GM19438 (cell line): Measurements from ENCODE around the gene CDK2.

Experiments
- ATAC-seq: cut with Tn5 transposase; IDR thresholded peaks from one replicate; pipeline ENCODE4 v1.9.1; 2021; ENCODE audit warnings: low read depth; ENCODE audit not compliant: unreplicated experiment

CDK2 gene

DNA sequence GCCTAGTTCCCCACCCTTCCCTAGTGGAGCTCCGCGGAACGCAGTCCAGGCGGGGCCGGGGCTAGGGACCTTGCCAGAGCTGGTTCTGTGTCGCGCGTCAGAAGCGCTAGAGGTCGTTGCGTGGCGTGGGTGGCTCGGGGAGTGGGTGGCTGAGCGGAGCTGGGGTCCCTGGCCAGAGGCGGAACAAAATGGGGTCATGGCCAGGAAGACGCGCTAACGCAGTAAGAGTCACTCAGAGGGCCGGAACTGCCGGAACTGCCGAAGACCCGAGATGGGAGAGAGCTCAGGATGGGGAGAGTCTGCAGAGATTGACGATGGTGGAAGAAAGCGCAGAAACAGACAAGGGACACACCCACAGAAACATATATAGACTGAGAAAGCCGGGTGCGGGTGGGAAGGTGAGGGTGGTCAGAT is 30.9 kb upstream of the CDK2 start:
- ATAC-seq, result no peak

- no peak for ATAC-seq
Observed at GRCh38 chr12:55937981-55938380, 28.6 kb upstream of the CDK2 start.

GRCh38 chr12:55938826-55939501 is 27.7 kb upstream of the CDK2 start:
- ATAC-seq, result no peak

GRCh38 chr12:55940065-55940732 is 26.4 kb upstream of the CDK2 start:
- ATAC-seq, result peak; percentile 94

DNA sequence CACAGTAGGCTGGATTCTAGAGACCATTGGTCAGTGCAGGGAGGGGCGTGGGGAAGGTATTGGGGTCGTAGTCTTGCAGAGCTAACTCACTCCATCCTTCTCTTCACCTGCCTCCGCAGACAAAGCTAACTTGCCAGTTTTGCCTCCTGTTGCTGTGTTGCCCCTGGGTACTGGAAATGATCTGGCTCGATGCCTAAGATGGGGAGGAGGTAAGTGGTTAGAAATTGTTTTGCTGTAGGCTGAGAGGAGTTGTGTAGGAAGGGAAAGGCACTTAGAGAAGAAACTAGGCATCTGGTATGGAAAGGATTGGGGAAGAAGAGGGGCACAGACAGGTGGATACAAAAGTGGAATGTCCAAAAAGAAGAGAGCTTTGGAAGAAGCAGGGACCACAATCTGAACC is 24.6 kb upstream of the CDK2 start:
- no peak for ATAC-seq

DNA sequence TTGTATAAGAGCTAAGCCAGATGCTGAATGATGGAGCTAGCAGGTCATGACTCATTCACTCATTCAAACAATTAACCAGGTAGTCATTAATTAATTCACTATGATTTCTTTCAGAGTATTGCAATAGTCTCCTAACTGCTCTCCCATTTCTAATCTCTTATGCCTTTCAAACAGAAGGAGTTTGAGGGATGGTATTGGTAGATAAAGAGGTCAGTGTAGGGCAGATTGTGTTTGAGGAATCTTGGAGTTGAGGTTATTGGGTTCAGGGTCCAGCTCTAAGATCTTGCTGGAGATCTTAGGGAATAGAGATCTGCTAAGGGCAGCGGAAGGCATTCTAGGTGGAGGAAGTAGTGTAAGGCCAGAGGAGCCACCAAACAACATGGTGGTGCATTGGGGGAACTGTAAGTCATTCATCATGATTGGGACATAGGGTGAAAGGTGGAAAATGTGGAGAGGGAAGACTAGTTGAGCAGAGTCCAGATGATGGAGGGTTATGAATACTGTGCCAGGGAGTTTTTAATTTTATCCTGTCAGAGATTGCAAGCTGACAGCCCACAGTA is 24.0 kb upstream of the CDK2 start:
- no peak for ATAC-seq

DNA sequence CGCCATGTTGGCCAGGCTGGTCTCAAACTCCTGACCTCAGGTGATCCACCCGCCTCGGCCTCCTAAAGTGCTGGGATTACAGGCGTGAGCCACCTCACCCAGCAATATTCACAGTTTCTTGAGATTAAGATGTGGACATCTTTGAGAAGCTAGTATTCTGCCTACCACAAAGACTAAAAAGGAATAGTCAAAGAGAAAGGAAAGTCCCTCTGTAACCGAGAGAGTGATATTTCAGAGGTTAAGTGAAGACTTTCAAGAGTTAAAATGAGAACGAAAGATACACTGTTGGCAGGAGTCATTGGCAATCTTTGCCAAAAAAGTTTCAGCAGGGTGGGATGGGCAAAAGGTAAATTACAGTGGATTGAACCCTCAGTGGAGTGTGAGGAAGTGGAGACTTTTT is 20.1 kb upstream of the CDK2 start:
- no peak for ATAC-seq

DNA sequence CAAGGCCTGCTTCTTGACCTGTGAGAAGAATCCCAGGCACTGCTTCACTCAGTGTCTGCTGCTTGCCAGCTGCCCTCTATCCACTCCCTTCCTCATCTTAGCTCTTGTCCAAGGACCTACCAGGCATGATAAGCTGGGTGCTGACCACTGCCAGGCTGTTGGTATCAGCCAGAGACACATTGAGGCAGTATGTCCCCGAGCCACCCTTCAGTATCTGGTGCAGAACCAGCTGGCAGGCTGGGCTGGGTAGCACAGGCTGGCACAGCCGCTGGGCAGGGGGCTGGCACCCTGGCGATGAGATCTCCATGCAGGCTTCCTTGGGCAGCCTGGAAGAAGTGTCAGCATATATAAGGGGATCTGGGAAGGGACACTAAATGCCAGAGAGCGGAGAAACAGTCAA is 11.3 kb upstream of the CDK2 start:
- ATAC-seq, result no peak

DNA sequence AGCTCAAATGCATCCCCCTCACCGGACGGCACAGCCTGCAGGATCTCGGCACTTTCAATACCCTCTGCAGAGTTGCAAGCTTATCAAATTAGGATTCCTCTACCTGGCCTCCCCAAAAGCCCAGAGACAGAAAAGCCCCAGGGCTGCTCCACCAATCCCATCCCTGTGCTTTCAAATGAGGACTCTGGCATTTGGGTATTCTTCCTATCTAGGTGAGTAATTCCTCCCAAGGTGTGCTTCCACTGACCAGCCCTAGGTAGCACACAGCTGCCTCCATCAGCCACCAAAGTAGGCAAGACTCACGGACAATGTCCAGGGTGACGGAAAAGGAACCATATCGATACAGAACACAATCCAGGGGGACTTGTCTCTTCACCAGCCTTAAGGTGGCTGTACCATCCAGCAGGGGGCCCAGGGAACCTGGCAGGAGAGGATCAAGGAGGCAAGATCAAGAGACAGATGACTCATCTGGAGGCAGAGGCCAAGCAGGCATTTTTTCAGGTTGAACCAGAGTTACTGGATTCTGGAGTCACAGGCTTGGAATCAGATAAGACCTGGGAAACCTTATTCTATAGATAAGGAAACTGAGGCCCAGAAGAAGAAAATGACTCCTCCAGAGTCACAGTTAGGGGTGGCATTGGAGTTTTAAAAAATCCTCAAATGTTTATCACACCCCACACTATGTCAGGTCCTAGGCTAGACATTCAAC is 10.7 kb upstream of the CDK2 start:
- ATAC-seq, result no peak

GRCh38 chr12:55957106-55957859 is 9.3 kb upstream of the CDK2 start:
- no peak for ATAC-seq

DNA sequence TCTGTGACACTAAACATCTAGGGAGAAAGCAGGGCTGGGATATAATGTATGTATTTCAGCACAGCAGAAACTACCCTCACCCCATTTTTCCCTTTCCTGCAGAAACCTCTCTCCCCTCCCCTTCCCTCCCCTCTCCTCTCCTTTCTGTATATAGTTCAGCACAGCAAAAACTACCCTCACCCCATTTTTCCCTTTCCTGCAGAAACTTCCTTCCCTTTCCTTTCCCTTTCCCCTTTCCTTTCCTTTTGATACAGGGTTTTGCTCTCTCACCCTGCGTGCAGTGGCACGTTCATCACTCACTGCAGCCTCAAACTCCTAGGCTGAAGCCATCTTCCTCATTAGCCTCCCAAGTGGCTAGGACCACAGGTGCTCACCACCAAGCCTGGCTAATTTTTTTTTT is 2.9 kb upstream of the CDK2 start:
- ATAC-seq, result no peak

DNA sequence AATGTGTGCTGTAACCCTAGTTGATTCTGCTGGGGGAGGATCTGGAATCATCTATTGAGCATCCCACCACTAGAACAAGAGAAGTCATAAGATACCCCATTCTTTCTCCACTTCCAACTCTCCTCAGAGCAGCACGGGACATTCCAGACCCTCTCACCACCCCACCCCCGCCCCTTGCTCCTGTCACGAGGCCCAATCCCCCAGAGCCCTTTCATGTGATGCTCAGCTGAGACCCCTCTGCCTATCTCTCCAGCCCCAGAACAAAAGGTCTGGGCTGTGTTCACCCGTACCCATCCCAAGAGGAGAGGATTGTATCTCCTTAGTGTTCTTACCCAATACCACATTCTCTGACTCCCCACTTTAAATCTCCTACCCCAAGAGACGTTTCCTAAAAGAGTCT is 1.4 kb upstream of the CDK2 start:
- ATAC-seq, result no peak

- no peak for ATAC-seq
Observed at GRCh38 chr12:55965941-55966407, 656 bp upstream of the CDK2 start, which contains the start of gene PMEL. Gene PMEL (minus strand): TSS chr12:55966042. CDS start chr12:55966011, 31 bp downstream.

GRCh38 chr12:55969356-55969755 is 2.7 kb downstream of the CDK2 start:
- no peak for ATAC-seq

DNA sequence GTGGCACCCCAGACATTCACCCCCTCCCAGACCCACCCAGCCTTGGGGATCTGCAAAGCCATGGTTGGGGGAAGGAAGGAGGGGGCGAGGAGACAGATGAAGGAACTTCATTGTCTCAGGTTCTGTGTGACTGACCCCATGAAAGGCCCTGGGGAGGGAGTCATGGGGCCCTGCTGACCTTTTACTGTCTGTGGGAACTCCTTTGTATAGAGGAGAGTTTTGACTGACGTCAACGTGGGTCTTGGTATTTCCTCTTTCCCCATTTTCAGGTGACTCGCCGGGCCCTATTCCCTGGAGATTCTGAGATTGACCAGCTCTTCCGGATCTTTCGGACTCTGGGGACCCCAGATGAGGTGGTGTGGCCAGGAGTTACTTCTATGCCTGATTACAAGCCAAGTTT is 4.1 kb downstream of the CDK2 start:
- ATAC-seq, result no peak

DNA sequence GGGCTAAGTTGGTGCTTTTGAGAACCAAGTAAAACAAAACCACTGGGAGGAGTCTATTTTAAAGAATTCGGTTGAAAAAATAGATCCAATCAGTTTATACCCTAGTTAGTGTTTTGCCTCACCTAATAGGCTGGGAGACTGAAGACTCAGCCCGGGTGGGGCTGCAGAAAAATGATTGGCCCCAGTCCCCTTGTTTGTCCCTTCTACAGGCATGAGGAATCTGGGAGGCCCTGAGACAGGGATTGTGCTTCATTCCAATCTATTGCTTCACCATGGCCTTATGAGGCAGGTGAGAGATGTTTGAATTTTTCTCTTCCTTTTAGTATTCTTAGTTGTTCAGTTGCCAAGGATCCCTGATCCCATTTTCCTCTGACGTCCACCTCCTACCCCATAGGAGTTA is 5.4 kb downstream of the CDK2 start:
- ATAC-seq, result no peak

GRCh38 chr12:55972456-55972855 is 5.8 kb downstream of the CDK2 start:
- no peak for ATAC-seq

DNA sequence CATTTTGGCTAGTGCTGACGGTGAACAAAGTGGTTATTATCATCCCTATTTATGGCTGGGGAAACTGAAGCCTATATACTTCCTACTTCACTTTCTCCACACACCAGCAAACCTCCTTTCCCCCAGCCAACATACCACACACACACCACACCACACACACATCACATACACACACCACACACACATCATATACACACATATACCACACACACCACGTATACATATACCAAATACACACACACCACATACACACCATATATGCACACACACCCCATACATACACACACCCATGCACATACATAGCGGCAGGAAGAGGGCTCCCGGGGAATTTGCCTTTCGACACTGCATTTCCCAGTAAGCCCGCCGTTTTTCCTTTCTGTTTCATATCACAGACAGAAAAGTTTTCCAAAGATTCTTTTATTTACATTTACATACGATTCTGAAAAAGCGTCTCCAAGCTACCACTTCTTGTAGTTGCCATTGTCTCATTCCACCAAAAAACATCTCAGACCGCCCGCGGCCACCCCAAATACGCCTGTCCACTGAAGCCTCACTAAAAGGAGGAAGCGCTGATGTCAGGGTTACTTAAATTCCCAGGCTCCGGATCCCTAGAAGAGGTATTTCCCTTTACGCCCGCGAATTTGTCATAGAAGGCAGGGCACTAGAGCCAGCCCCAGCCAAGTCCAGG is 6.4 kb downstream of the CDK2 start:
- ATAC-seq, result no peak

GRCh38 chr12:55973599-55974307 is 7.1 kb downstream of the CDK2 start, which contains the start of gene RAB5B:
Gene RAB5B (plus strand): TSS chr12:55974078. CDS start chr12:55986961, 12,883 bp downstream.
- peak; percentile 90 for ATAC-seq
